H7 (cell line): ENCODE data around the gene MTHFD2L. TPM values are rescaled to one million over a fixed set of nuclear protein-coding genes. Genes with fewer than 3 reads are reported as not detected.
"Not testable (repeated sequence)": the region's sequence is repeated elsewhere in the genome, so short reads cannot be mapped to it uniquely, and the experiment has no call there.

Experiments used
- DNase-seq: peaks from one replicate; pipeline ENCODE4 v3.0.0; 2012
- H3K27me3 ChIP-seq: 2 replicates; pipeline ENCODE4 v1.6.0; 2011; ENCODE audit warnings: mild to moderate bottlenecking, low read length; ENCODE audit not compliant: control insufficient read depth, insufficient read depth
- H3K36me3 ChIP-seq: replicated peaks from 2 replicates; pipeline ENCODE4 v1.5.1; 2011; ENCODE audit warnings: low read length; ENCODE audit not compliant: control insufficient read depth, insufficient read depth
- H3K4me3 ChIP-seq: 2 replicates; pipeline ENCODE4 v1.5.1; 2011; ENCODE audit warnings: low read depth, mild to moderate bottlenecking, control low read depth, low read length, moderate library complexity; ENCODE audit not compliant: insufficient read depth
- total RNA-seq: library from RNA; depleted of rRNA; stranded (reverse); fragments of >200 nt; shearing (Covaris generic); gene quantifications from 2 replicates; pipeline ENCODE4 v1.2.3, GENCODE V29; 2014

MTHFD2L gene
- total RNA-seq, 1 experiment from 2014 or later: 6.6 TPM

GRCh38 chr4:74324262-74324661, 166.3 kb downstream of the MTHFD2L start:
- no peaks in the 10 kb centered on the region for H3K36me3 ChIP-seq
- H3K4me3 ChIP-seq: no peak overlapping the region
- H3K27me3 ChIP-seq: no peaks in the 10 kb centered on the region; the same call in 1 of the 2 replicates
- DNase-seq: no peak

- no peaks in the 10 kb centered on the region; the same call in 1 of the 2 replicates for H3K27me3 ChIP-seq
- no peak overlapping the region for H3K4me3 ChIP-seq
- no peak for DNase-seq
- no peaks in the 10 kb centered on the region for H3K36me3 ChIP-seq
These were observed 168.0 kb downstream of the MTHFD2L start for GRCh38 chr4:74325886-74326285.

DNA sequence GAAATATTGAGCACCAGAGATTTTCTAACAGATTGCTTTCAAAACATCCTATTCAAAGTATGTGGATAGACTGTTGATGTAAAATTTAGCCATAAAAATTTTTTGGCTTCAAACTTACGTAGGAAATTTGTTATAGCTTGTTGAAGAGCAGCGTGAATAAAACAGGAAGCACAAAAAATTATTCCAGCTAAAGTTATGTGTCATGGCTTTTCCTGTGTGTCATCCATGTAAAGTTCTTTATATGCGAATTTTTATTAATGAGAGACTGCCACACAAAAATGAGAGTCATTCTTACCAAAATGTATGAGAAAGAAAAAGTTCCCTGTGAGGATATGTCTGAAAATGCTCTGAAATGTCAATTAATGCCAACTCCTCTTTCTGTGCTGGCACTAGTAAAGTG, 169.8 kb downstream of the MTHFD2L start:
- no peaks in the 10 kb centered on the region for H3K36me3 ChIP-seq
- DNase-seq: no peak
- no peak overlapping the region for H3K4me3 ChIP-seq
- no peaks in the 10 kb centered on the region for H3K27me3 ChIP-seq

- H3K36me3 ChIP-seq: no peaks in the 10 kb centered on the region
- DNase-seq: no peak
- H3K4me3 ChIP-seq: no peak overlapping the region
- no peaks in the 10 kb centered on the region for H3K27me3 ChIP-seq
These were observed 170.6 kb downstream of the MTHFD2L start for GRCh38 chr4:74328501-74328900.

- no peaks in the 10 kb centered on the region for H3K27me3 ChIP-seq
- no peaks in the 10 kb centered on the region for H3K36me3 ChIP-seq
- H3K4me3 ChIP-seq: no peak overlapping the region
- no peak for DNase-seq
These were observed 171.4 kb downstream of the MTHFD2L start for GRCh38 chr4:74329307-74329706.

GRCh38 chr4:74330295-74330750, 172.4 kb downstream of the MTHFD2L start:
- H3K36me3 ChIP-seq: no peaks in the 10 kb centered on the region

GRCh38 chr4:74331252-74331651, 173.3 kb downstream of the MTHFD2L start:
- H3K36me3 ChIP-seq: no peaks in the 10 kb centered on the region

More at GRCh38 chr4:74330295-74330750, 172.4 kb downstream of the MTHFD2L start:
- H3K4me3 ChIP-seq: no peak overlapping the region
- H3K27me3 ChIP-seq: no peaks in the 10 kb centered on the region
- no peak for DNase-seq

GRCh38 chr4:74331944-74332343, 174.0 kb downstream of the MTHFD2L start:
- Histone ChIP-seq H3K27me3 (no peaks in the 10 kb centered on the region), H3K4me3 (no peak overlapping the region), H3K36me3 (no peaks in the 10 kb centered on the region)
- DNase-seq: no peak

More at GRCh38 chr4:74331252-74331651, 173.3 kb downstream of the MTHFD2L start:
- DNase-seq: no peak
- Histone ChIP-seq H3K4me3 (no peak overlapping the region), H3K27me3 (no peaks in the 10 kb centered on the region)

- H3K36me3 ChIP-seq: no peaks in the 10 kb centered on the region
- no peaks in the 10 kb centered on the region for H3K27me3 ChIP-seq
- DNase-seq: no peak
- no peak overlapping the region for H3K4me3 ChIP-seq
These were observed 176.7 kb downstream of the MTHFD2L start for GRCh38 chr4:74334636-74335035.

GRCh38 chr4:74335341-74336021, 177.6 kb downstream of the MTHFD2L start:
- H3K36me3 ChIP-seq: no peaks in the 10 kb centered on the region
- DNase-seq: no peak

DNA sequence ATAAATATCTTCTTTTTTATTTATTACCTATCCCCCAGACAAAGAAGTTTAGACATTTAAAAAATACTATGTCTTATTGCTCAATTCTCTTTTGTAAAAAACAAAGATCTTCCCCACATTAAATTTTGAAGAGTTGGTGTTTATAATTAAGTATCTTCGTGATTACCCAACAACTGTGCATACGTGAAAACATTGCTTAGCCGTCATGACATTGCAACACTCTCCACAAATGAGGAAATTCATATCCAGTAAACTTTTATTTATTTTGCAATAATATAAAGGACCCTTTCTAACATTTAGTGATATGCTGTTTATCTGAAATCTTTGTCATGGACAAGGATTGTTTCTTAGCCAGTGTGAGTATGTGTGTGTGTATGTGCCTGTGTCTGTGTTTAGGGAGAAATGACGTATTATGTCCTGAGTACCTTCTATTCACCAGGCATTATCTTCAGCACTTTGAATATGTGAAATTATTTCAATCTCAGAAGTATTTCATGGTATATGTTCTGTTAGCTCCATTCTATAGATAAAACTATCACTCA, 180.9 kb downstream of the MTHFD2L start:
- Histone ChIP-seq H3K36me3 (no peaks in the 10 kb centered on the region), H3K4me3 (no peak overlapping the region), H3K27me3 (no peaks in the 10 kb centered on the region)
- DNase-seq: no peak

More at GRCh38 chr4:74335341-74336021, 177.6 kb downstream of the MTHFD2L start:
- no peaks in the 10 kb centered on the region for H3K27me3 ChIP-seq
- H3K4me3 ChIP-seq: no peak overlapping the region

- Histone ChIP-seq H3K4me3 (no peak overlapping the region), H3K36me3 (no peaks in the 10 kb centered on the region), H3K27me3 (no peaks in the 10 kb centered on the region)
- no peak for DNase-seq
These were observed 181.6 kb downstream of the MTHFD2L start for GRCh38 chr4:74339501-74339900.

- DNase-seq, H3K36me3 ChIP-seq, H3K4me3 ChIP-seq, H3K27me3 ChIP-seq: not testable (repeated sequence)
These were observed 182.5 kb downstream of the MTHFD2L start for GRCh38 chr4:74340421-74340820.

GRCh38 chr4:74344031-74344430, 186.1 kb downstream of the MTHFD2L start:
- no peak for DNase-seq
- Histone ChIP-seq H3K27me3 (no peaks in the 10 kb centered on the region), H3K36me3 (no peaks in the 10 kb centered on the region), H3K4me3 (no peak overlapping the region)
